Measurements from ENCODE around the gene SELENOO. TPM values are rescaled to one million over a fixed set of nuclear protein-coding genes. Genes with fewer than 3 reads are reported as not detected.

The SELENOO gene
- total RNA-seq, 1 experiment from 2014 or later: 20.0 TPM

DNA sequence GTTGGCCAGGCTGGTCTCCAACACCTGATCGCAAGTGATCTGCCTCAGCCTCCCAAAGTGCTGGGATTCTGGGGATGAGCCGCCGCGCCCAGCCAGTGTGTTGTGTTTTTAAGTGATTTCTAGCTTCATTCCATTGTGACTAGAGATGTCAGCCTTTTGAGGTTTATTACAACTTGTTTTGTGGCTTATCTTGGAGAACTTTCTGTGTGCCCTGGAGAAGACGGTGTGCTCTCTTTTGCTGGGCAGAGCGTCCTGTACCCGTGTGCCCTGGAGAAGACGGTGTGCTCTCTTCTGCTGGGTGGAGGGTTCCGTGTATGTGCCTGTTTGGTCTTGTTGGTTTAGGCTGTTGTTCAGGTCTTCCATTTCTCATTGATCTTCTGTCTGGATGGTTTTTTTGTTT is 12.5 kb downstream of the SELENOO start:
- no peaks in the 10 kb centered on the region for H3K9me2 ChIP-seq (replicated peaks; ENCODE audit: insufficient read depth, low read length)
- H3K4me3 ChIP-seq (ENCODE audit: low read length): no peak overlapping the region
- peaks cover 32% of the 10 kb centered on the region; the same call in 1 of the 2 replicates for H3K36me3 ChIP-seq (ENCODE audit: insufficient read depth, low read length)
- no peak overlapping the region for H2AFZ ChIP-seq (ENCODE audit: low read length)
- H3K4me1 ChIP-seq (ENCODE audit: low read length): peaks cover 24% of the 10 kb centered on the region
- no peaks in the 10 kb centered on the region for H3K9me3 ChIP-seq (ENCODE audit: low read length)
- peaks cover 43% of the 10 kb centered on the region for H3K79me2 ChIP-seq (ENCODE audit: low read length)
- DNase-seq: no peak
- no peaks in the 10 kb centered on the region for H3K27me3 ChIP-seq (ENCODE audit: low read length)
- H3K4me2 ChIP-seq (ENCODE audit: low read depth, low read length, poor library complexity, severe bottlenecking): no peak overlapping the region
- H3K27ac ChIP-seq (ENCODE audit: low read length): no peak overlapping the region
- H4K20me1 ChIP-seq (ENCODE audit: insufficient read depth, low read depth, low read length): peaks cover 17% of the 10 kb centered on the region; the same call in 1 of the 2 replicates
- no peak overlapping the region for H3K9ac ChIP-seq (ENCODE audit: low read length)

DNA sequence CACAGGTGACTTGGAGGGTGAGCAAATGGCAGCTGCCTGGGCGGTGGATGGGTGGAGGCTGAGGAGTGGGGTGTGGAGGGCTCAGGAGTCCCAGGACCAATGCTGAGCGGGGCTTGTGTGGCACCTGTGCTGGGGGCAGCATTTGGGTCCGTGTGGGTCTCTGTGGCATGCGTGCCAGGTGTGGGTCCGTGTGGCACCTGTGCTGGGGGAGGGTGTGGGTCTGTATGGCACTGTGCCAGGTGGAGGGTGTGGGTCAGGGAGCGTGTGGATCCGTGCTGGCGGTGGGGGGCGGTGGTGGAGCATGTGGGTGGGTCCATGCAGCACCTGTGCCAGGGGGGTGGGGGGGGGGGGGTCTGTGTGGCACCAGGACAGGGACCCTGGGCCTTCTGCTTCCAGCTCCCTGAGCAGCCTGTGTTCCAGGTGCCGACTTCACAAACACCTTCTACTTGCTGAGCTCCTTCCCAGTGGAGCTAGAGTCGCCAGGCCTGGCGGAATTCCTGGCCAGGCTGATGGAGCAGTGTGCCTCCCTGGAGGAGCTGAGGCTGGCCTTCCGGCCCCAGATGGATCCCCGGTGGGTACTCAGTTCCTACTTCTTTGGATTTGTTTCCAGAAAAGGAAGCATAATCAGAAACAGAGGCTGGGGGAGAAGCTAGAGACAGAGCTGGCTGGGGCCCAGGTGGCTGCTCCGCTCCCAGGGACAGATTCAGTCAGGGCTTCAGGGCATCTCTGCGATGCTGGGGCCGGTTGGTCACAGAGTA is 14.7 kb downstream of the SELENOO start:
- Histone ChIP-seq H3K9me3 (ENCODE audit: low read length) (no peaks in the 10 kb centered on the region), H2AFZ (ENCODE audit: low read length) (no peak overlapping the region), H4K20me1 (ENCODE audit: insufficient read depth, low read depth, low read length) (peaks cover 13% of the 10 kb centered on the region; the same call in 1 of the 2 replicates), H3K79me2 (ENCODE audit: low read length) (peaks cover 36% of the 10 kb centered on the region), H3K9me2 (replicated peaks; ENCODE audit: insufficient read depth, low read length) (no peaks in the 10 kb centered on the region), H3K4me2 (ENCODE audit: low read depth, low read length, poor library complexity, severe bottlenecking) (no peak overlapping the region), H3K9ac (ENCODE audit: low read length) (no peak overlapping the region), H3K27me3 (ENCODE audit: low read length) (no peaks in the 10 kb centered on the region), H3K27ac (ENCODE audit: low read length) (no peak overlapping the region), H3K36me3 (ENCODE audit: insufficient read depth, low read length) (peaks cover 27% of the 10 kb centered on the region; the same call in 1 of the 2 replicates), H3K4me3 (ENCODE audit: low read length) (no peak overlapping the region), H3K4me1 (ENCODE audit: low read length) (peaks cover 6% of the 10 kb centered on the region)
- DNase-seq: no peak

DNA sequence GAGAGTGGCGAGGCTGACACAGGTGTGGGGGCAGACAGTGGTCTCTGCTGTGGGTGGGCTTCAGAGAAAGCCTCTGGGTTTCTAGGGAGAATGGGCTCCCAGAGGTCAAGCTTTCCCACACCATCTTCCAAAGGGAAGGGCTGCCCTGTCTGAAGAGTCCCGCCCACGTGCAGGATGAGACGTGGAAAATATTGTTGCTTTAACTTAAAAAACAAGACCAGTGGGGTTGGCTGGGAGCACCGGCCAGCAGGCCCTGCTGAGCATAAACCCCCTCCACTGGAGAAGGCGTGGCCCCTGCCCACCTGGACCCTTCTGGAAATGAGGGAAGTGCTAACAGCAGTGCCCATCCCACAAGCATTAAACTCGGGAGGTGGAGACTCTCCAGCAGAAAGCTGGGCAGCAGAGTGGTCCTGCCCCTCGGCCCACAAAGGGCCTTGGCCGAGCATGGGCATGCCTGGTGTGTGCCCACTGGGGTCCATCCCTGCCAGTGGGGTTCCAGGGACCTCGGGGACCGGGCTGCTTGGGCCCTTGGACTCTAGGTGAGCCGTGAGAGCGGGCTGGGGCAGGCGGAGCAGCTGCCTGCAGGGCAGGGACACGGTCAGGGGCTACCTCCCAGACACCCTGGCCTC is 15.4 kb downstream of the SELENOO start:
- Histone ChIP-seq H4K20me1 (ENCODE audit: insufficient read depth, low read depth, low read length) (peaks cover 13% of the 10 kb centered on the region; the same call in 1 of the 2 replicates), H3K4me2 (ENCODE audit: low read depth, low read length, poor library complexity, severe bottlenecking) (no peak overlapping the region)

DNA sequence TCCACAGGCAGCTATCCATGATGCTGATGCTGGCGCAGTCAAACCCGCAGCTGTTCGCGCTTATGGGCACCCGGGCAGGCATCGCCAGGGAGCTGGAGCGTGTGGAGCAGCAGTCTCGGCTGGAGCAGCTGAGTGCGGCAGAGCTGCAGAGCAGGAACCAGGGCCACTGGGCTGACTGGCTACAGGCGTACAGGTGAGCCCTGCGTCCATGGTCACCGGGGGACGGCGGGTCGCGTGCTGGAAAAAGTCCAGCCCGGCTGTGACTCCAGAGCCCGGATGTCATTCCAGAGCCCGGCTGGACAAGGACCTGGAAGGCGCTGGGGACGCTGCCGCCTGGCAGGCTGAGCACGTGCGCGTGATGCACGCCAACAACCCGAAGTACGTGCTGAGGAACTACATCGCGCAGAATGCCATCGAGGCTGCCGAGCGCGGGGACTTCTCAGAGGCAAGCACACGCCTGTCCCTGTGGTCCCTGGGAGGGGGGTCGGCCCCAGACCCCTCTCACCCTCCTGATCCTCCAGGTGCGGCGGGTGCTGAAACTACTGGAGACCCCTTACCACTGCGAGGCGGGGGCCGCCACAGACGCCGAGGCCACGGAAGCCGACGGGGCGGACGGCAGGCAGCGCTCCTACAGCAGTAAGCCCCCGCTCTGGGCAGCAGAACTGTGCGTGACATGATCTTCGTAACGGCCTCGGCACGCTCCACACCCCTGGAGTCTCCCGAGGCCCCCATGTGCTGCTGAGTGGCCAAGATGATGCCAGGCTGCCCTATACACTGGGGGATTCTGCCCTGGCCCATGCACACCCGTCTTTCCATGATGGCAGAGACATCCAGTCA is 16.1 kb downstream of the SELENOO start:
- Histone ChIP-seq H3K27me3 (ENCODE audit: low read length) (no peaks in the 10 kb centered on the region), H2AFZ (ENCODE audit: low read length) (no peak overlapping the region), H3K9ac (ENCODE audit: low read length) (no peak overlapping the region), H3K4me3 (ENCODE audit: low read length) (no peak overlapping the region), H3K9me3 (ENCODE audit: low read length) (no peaks in the 10 kb centered on the region), H3K79me2 (ENCODE audit: low read length) (peaks cover 25% of the 10 kb centered on the region), H3K9me2 (replicated peaks; ENCODE audit: insufficient read depth, low read length) (no peaks in the 10 kb centered on the region), H3K4me1 (ENCODE audit: low read length) (peaks cover 6% of the 10 kb centered on the region), H4K20me1 (ENCODE audit: insufficient read depth, low read depth, low read length) (peaks cover 11% of the 10 kb centered on the region; the same call in 1 of the 2 replicates), H3K4me2 (ENCODE audit: low read depth, low read length, poor library complexity, severe bottlenecking) (no peak overlapping the region), H3K27ac (ENCODE audit: low read length) (no peak overlapping the region), H3K36me3 (ENCODE audit: insufficient read depth, low read length) (peaks cover 24% of the 10 kb centered on the region)
- no peak for DNase-seq

More for the DNA sequence above, 15.4 kb downstream of the SELENOO start:
- Histone ChIP-seq H3K9ac (ENCODE audit: low read length) (no peak overlapping the region), H3K79me2 (ENCODE audit: low read length) (peaks cover 29% of the 10 kb centered on the region), H3K4me3 (ENCODE audit: low read length) (no peak overlapping the region), H3K27ac (ENCODE audit: low read length) (no peak overlapping the region), H3K27me3 (ENCODE audit: low read length) (no peaks in the 10 kb centered on the region), H2AFZ (ENCODE audit: low read length) (no peak overlapping the region), H3K4me1 (ENCODE audit: low read length) (peaks cover 6% of the 10 kb centered on the region), H3K9me2 (replicated peaks; ENCODE audit: insufficient read depth, low read length) (no peaks in the 10 kb centered on the region), H3K9me3 (ENCODE audit: low read length) (no peaks in the 10 kb centered on the region), H3K36me3 (ENCODE audit: insufficient read depth, low read length) (peaks cover 27% of the 10 kb centered on the region)
- no peak for DNase-seq

DNA sequence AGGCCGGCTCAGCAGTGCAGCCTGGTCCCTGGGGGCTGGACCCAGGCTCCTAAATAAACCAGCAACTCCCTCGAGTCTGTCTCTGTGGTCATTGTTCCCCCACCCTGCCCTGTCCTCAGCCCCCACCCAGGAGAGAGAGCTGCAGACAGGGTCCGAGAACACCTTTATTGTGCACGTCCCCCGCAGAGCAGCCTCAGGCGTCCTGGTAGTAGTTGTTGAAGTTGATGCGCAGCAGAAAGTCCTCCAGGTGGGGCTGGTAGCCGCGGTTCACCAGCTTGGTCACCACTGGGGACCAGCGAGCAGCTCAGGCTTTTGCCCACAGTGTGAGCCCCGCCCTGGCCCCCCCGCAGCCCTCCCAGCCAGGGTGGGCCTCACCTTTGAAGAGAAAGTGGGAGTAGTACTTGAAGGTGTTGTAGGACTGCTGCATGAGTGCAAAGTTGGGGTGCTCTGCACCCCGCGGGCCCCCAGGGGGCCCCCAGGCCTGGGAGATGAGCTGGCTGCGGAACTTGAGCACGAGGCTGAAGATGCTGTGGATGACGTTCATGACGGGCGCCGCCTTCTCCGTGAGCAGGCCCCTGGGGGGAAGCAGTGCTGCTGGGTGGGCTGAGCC is 16.8 kb downstream of the SELENOO start:
- H3K9me3 ChIP-seq (ENCODE audit: low read length): no peaks in the 10 kb centered on the region
- H3K79me2 ChIP-seq (ENCODE audit: low read length): peaks cover 18% of the 10 kb centered on the region
- H3K4me1 ChIP-seq (ENCODE audit: low read length): peaks cover 6% of the 10 kb centered on the region
- no peaks in the 10 kb centered on the region for H3K27me3 ChIP-seq (ENCODE audit: low read length)
- no peak for DNase-seq
- H3K9me2 ChIP-seq (replicated peaks; ENCODE audit: insufficient read depth, low read length): no peaks in the 10 kb centered on the region
- H3K27ac ChIP-seq (ENCODE audit: low read length): no peak overlapping the region
- no peak overlapping the region for H2AFZ ChIP-seq (ENCODE audit: low read length)
- H3K36me3 ChIP-seq (ENCODE audit: insufficient read depth, low read length): peaks cover 19% of the 10 kb centered on the region
- H3K4me3 ChIP-seq (ENCODE audit: low read length): no peak overlapping the region
- H3K4me2 ChIP-seq (ENCODE audit: low read depth, low read length, poor library complexity, severe bottlenecking): no peak overlapping the region
- H4K20me1 ChIP-seq (ENCODE audit: insufficient read depth, low read depth, low read length): peaks cover 6% of the 10 kb centered on the region; the same call in 1 of the 2 replicates
- H3K9ac ChIP-seq (ENCODE audit: low read length): no peak overlapping the region

DNA sequence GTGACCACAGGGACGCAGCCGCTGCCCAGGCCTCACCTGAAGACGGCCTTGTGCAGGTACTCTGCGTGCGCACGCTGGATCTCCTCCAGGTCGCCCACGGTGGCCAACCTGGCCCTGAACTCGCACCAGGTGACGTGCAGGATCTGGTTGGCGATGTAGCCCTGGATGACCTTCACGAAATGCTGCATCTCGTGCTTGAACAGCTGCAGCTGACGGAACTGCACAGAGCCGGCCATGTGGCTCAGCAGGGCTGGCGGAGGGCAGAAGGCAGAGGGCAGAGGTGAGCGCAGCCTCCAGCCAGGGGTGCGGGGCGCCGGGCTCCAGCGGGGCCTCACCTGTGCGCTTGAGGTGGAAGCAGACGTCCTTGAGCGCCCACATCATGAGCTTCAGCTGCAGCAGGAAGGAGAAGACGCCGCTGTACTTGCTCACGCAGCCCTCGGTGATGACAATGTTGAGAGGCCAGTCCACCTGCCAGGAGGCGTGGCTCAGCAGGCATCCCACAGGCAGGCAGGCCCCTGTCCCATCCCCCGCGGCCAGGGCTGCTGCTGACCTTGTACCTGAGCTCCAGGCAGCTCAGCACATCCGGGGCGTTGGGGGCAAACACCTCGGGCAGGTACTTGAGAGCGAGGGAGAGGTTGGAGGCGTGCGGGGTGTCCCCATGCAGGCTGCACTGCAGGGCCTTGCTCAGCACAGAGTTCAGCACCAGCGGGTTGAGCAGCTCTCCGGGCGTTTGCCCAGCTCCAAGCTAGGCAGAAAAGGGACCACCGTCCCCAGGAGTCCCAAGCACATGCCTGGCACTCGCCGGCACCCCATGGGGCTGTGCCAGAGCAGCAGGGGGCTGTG is 17.6 kb downstream of the SELENOO start:
- Histone ChIP-seq H3K79me2 (ENCODE audit: low read length) (peaks cover 12% of the 10 kb centered on the region), H3K27ac (ENCODE audit: low read length) (no peak overlapping the region), H3K9me3 (ENCODE audit: low read length) (no peaks in the 10 kb centered on the region), H3K9me2 (replicated peaks; ENCODE audit: insufficient read depth, low read length) (no peaks in the 10 kb centered on the region), H3K27me3 (ENCODE audit: low read length) (no peaks in the 10 kb centered on the region), H4K20me1 (ENCODE audit: insufficient read depth, low read depth, low read length) (peaks cover 6% of the 10 kb centered on the region; the same call in 1 of the 2 replicates), H3K4me1 (ENCODE audit: low read length) (peaks cover 6% of the 10 kb centered on the region), H3K4me3 (ENCODE audit: low read length) (no peak overlapping the region), H3K4me2 (ENCODE audit: low read depth, low read length, poor library complexity, severe bottlenecking) (no peak overlapping the region), H3K36me3 (ENCODE audit: insufficient read depth, low read length) (peaks cover 16% of the 10 kb centered on the region), H2AFZ (ENCODE audit: low read length) (no peak overlapping the region), H3K9ac (ENCODE audit: low read length) (no peak overlapping the region)
- no peak for DNase-seq

DNA sequence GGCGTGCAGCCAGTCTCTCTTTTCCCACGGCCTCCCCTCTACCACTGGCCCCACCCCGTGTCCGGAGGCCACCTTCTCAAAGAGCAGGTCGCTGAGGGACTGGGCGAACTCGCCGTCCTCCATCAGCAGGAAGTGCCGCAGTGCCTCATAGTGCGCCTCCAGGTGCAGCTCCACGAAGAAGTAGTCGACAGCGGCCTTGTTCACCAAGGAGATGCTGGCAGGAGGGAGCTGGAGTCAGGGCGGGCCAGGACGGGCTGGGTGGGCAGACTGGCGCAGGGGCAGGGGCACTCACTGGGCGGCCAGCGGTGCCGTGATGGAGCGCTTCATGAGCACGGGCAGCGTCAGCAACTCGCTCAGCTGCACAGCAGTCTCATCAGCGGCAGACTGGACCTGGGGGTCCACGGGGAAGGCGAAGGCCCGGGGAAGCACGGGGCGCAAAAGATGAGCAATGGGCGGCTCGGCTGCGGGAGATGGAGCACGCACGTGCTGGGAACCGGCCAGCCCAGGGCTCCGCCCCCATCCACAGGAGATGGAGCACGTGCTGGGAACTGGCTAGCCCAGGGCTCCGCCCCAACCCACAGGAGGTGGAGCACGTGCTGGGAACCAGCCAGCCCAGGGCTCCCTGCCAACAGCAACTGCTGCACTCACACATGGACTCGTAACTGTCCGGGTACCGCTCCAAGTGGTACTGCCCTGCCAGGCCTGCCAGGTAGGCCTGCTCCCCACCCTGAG is 18.4 kb downstream of the SELENOO start:
- no peak overlapping the region for H3K9ac ChIP-seq (ENCODE audit: low read length)
- H3K27me3 ChIP-seq (ENCODE audit: low read length): no peaks in the 10 kb centered on the region
- H3K4me1 ChIP-seq (ENCODE audit: low read length): peaks cover 6% of the 10 kb centered on the region
- no peak for DNase-seq
- no peaks in the 10 kb centered on the region for H3K9me2 ChIP-seq (replicated peaks; ENCODE audit: insufficient read depth, low read length)
- no peak overlapping the region for H3K27ac ChIP-seq (ENCODE audit: low read length)
- peaks cover 6% of the 10 kb centered on the region; the same call in 1 of the 2 replicates for H4K20me1 ChIP-seq (ENCODE audit: insufficient read depth, low read depth, low read length)
- no peaks in the 10 kb centered on the region for H3K9me3 ChIP-seq (ENCODE audit: low read length)
- H3K79me2 ChIP-seq (ENCODE audit: low read length): peaks cover 7% of the 10 kb centered on the region
- H3K4me2 ChIP-seq (ENCODE audit: low read depth, low read length, poor library complexity, severe bottlenecking): no peak overlapping the region
- H3K36me3 ChIP-seq (ENCODE audit: insufficient read depth, low read length): peaks cover 14% of the 10 kb centered on the region
- H3K4me3 ChIP-seq (ENCODE audit: low read length): no peak overlapping the region
- H2AFZ ChIP-seq (ENCODE audit: low read length): no peak overlapping the region

Measured in Karpas-422 (cell line).